Retinal pigment epithelial cell (primary cell): ENCODE data around the gene VAV3.

Experiments
- DNase-seq: peaks from one replicate; pipeline ENCODE4 v3.0.0-alpha.2; 2010; ENCODE audit warnings: low read depth
- H3K4me3 ChIP-seq: 2 replicates; pipeline ENCODE4 v1.5.1; 2011; ENCODE audit warnings: mild to moderate bottlenecking, low read length, control low read depth, moderate library complexity
- CTCF ChIP-seq: conservative IDR thresholded peaks from 2 replicates; pipeline ENCODE4 v1.5.1; 2011; ENCODE audit warnings: low read depth, low read length, control low read depth, inconsistent platforms

Gene VAV3

DNA sequence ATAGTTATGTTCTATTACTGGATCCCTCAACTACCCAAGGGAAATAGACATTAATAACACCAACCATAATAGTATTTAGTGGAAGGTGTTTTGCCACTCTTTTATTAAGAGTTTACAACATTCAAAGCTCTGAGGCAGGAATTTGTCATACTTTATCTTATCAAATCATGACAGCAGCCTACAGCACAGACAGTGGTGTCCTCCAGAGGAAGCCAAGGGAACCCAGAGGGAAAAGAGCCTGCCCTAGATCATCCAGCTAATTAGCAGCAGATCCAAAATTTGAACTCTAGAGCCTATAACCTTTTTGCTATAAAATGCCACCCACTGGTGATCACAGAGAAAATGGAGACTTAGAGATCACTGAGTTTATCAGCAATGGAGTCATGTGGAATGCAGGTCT lies 18.2 kb downstream of the VAV3 start:
- TF ChIP-seq CTCF, result no peak
- DNase-seq, result no peak
- no peak overlapping the region for H3K4me3 ChIP-seq

- DNase-seq, result no peak
- H3K4me3 ChIP-seq, result no peak overlapping the region
- TF ChIP-seq CTCF, result no peak
These were observed 21.3 kb downstream of the VAV3 start for GRCh38 chr1:107943694-107944093.

- no peak for TF ChIP-seq CTCF
- DNase-seq, result no peak
- H3K4me3 ChIP-seq, result no peak overlapping the region
These were observed 22.2 kb downstream of the VAV3 start for GRCh38 chr1:107942814-107943213.

DNA sequence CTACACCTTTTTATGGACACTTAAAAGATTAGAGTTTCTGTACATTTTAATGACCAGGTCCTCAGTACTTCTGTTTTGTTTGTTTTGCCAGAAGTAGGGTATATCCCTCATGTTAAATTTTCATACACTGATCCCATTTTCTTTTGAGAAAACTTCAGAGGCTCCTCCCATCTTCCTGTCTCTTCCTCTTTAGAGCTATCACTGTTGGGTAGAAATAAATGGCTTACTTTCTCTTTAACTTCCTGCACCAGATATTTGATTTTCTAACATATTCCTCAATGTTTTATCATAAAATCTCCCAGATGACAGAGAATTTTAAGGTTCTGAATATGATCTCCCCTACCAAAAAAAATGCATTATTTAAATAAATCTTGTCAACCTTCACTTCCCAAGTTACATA lies 23.4 kb downstream of the VAV3 start:
- H3K4me3 ChIP-seq, result no peak overlapping the region
- TF ChIP-seq CTCF, result no peak
- no peak for DNase-seq

DNA sequence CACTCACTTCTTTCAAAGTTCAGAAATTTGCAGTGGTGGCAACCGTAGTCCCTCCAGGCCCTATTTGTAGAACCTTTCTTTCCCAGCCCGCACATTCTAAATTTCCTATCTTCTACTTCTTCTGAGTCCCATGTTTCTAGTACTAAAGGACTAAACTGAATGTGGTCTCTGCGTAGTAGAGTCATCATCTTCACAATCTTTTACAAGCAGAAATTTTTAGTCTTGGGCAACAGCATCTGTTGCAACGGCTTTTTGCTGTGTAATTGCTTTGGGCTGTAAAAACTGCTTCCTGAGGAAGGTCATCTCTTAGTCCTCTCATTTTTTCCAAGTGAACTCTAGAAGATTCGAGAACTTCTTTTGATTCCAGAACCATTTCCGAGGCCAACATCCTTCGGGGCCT lies 23.9 kb downstream of the VAV3 start:
- DNase-seq, result no peak
- no peak for TF ChIP-seq CTCF
- H3K4me3 ChIP-seq, result no peak overlapping the region

- TF ChIP-seq CTCF, result no peak
- DNase-seq, result no peak
- no peak overlapping the region for H3K4me3 ChIP-seq
These were observed 24.3 kb downstream of the VAV3 start for GRCh38 chr1:107940701-107941100.

- H3K4me3 ChIP-seq, result no peak overlapping the region
- no peak for DNase-seq
These were observed 24.9 kb downstream of the VAV3 start for GRCh38 chr1:107940017-107940577.

More at GRCh38 chr1:107940017-107940577, 24.9 kb downstream of the VAV3 start:
- TF ChIP-seq CTCF, result no peak
